HG03103 (cell line): ENCODE data around the gene COL18A1.
"Not testable (repeated sequence)": the region's sequence is repeated elsewhere in the genome, so short reads cannot be mapped to it uniquely, and the experiment has no call there.

ENCODE experiments used
- ATAC-seq: cut with Tn5 transposase; IDR thresholded peaks from one replicate; pipeline ENCODE4 v1.9.1; 2021; ENCODE audit warnings: low read depth; ENCODE audit not compliant: unreplicated experiment

COL18A1 gene

DNA sequence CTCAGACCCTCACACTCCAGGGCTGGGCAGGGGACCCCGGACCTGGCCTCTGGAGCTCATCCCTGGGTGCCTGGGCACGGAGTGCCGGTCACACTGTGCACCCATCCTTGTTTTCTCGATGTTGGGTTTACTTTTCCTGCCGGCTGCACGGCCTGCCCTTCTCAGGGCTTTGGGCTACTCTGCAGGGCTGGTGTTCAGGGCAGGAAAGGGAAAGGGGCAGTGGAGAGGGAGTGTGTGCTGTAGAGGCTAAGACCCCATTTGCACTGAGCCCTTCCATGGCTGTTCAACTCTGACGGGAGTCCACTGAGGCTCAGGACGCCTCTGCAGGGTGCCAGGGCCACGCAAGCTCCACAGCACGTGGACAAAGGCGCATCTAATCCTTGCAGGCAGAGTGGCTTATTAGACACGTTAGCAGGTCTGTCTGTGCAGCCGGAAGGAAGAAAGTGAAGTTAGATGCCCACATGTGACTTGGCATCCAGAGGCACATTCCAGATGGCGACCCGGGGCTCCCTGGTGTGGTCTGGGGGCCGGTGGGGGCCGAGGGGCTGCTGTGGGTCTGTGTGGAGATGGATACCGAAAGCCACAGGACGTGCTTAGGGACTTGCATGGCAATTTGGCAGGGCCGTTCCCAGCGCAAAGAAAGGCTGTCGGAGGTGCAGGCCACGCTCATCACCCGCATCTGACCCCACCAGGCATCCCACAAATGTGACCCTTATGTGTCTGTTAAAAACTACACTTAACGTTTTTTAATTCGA is 33.6 kb downstream of the COL18A1 start:
- no peak for ATAC-seq

- ATAC-seq, result no peak
These were observed 34.4 kb downstream of the COL18A1 start for GRCh38 chr21:45439161-45439872.

GRCh38 chr21:45439901-45440461 is 35.0 kb downstream of the COL18A1 start:
- ATAC-seq, result no peak

DNA sequence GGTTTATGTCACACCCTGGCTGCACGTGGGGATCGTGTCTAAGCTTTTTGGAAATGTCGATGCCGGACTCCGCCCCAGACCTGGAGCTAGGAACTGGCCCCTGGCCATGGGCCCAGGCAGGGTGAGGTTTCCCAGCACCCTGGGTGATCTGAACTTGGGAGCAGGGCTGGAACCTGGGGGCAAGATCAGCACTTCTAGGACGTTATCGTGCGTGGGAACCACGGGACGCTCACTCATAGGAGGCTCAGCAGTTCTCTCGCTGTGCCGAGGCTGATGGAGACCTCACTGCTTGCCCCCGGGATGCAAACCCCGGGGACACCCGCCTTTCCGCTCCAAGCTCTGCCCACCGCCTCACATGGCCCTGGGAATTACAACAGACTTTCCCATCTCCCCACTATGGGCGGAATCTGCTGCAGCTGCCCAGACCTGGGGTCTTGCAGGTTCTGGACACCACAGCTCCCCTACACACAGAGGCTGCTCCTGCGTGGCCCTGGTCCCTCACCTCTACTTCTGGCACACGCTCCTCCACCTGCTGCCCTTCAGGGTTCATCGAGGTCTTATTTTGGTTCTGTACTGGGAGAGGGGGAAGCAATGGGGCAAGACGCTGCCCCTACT is 35.9 kb downstream of the COL18A1 start:
- no peak for ATAC-seq

DNA sequence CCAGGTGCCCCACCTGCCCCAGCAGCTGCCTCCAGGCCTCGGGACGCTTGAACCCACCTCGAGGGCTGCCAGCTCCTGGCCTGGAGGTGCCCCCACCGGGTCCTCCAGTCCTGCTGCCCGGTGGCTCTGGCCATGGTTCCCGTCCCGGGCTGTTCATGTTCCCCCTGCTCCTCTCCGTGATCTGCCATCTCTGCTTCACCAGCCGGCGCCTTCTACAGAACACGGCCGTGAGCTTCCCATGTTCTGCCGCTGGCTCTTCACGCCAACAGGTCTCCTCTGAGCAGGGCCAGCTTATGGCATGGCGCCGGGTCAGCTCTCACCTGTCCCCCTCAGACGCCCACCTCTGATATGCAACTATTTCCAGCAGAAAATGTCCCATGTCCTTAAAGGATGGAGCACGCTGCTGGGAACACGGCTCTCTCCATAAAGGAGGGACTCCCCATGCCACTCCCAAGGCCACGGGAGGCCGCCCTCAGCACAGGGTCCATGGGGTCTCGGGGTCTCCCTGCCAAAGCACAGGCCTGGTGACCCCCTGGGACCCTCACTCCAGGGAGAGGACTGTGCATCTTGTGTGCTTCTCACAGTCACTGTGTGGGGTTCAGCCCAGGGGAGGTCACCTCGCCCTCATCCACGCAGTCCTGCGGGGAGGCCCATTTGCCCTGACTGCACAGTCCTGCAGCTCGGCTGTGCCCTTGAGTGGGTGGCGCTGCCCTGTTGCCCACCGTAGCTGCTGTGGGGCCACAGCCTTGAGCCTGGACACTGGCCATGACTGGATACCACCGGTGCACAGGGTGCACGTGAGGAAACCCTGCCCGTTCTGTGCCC is 36.7 kb downstream of the COL18A1 start:
- no peak for ATAC-seq

- no peak for ATAC-seq
These were observed 37.3 kb downstream of the COL18A1 start for GRCh38 chr21:45442276-45442675.

- not testable (repeated sequence) for ATAC-seq
These were observed 38.0 kb downstream of the COL18A1 start for GRCh38 chr21:45442686-45443594.

GRCh38 chr21:45443595-45444181 is 38.7 kb downstream of the COL18A1 start:
- ATAC-seq, result no peak

DNA sequence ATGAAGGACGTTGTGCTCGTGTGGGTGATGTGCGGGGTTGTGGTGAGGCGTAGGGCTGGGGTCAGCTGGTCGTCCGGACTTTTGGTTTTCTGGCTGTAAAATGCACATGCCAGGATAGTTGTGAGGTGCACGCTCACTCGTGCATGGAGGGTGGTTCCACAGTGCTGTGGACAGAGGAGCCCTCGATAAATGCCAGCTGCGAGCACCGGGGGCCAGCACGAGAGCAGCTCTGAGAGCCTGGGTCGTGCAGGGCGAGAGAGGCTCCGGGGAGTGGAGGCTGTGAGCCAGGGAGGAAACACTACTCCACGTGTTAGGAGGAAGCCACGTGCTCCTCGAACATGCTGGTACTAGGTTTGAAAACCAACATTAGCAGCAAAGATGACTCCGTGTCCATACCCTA is 39.4 kb downstream of the COL18A1 start:
- ATAC-seq, result no peak

DNA sequence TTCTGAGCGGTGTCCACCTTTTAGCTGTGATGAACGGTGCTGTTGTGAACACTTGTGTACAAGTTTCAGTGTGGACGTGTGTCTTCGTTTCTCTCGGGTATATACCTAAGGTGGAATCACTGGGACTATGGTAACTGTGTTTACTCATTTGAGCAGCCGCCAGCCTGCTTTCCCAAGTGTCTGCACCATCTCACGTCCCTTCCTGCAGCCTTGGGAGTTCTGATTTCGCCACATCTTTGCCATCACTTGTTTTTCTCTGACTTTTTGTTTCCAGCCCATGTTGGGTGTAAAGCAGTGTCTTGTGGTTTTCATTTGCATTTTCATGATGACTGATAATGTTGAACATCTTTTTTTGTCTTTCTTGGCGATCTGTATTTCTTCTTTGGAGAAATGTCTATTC is 40.4 kb downstream of the COL18A1 start:
- ATAC-seq, result no peak

DNA sequence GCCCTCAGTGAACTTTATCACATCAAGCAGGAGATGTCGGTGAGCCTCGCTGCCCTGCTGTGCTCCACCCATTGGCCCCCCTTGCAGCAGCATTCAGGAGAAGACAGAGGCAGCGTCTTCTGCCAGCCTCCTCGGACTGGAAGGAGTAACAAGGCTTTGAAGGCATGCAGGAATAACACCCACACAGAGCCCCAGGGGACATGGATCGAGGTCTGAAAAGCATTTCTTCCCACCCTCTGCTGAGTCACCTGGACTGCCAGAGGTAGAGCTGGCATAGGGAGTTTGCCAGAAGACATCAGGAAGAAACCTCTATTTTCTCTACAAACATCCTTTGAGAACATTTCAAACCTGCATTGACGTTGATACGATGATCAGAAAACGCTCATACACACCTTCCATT is 42.9 kb downstream of the COL18A1 start:
- ATAC-seq, result no peak

DNA sequence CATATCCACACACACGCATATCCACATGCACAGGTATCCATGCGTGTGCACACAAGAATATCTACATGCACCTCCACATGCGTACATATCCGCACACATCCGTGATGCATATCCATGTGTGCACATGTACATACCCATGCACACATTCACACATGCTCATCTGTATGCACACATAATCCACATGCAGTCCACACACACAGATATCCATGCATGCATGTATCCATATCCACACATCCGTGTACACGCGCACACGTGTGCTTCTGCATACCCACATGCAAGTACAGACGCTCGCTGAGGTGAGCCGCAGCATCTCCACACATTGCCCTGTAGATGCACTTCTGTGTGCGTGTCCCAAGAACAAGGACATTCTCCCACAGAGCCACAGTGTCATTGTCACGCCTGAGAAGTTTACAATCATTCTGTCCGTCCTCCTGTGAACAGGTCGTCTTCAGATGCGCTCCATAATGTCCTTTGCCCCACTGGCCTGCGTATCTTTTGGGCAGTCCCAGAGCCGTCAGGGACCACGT is 43.4 kb downstream of the COL18A1 start:
- no peak for ATAC-seq

DNA sequence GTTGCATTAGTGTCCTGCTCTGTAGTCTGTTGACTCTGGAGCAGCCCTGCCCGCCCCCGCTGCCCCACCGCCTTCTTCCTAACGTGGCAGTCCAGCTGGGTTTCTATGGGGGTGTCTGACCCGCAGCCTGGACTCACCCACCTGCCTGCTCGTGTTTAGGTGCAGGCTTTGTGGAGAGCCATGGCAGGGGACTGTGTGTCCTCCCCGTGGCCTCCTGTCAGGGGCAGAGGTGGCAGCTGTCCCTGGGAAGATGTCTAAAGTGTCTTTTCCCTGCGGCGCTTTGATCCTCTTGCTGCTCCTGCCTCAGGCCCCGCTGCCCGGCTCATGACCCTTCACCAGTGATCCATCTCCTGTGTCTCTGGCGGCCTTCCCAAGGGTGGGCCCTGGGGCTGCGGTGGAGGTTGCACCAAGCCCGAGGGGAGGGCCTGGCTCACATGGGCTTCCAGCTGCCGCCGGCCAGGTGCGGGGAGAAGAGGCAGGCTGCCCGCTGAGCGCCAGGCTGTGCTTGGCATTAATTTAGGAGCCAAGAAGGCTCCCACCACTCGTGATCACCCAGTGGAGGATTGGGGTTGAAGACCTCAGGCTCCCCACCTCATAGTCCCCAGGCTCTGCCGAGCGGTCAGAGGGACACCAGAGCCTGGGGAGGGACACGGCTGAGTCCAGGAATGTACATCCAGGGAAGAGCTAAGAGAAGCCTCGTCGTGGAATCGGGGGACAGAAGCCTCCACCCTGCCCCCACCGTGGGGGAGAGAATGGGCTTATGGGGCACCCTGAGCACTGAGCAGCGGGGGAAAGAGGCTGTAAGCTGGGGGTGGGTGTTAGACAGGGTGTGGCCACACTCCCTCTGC is 44.1 kb downstream of the COL18A1 start:
- no peak for ATAC-seq

GRCh38 chr21:45449658-45450422 is 44.9 kb downstream of the COL18A1 start:
- ATAC-seq, result no peak

- ATAC-seq, result no peak
These were observed 45.6 kb downstream of the COL18A1 start for GRCh38 chr21:45450423-45451090.

- ATAC-seq, result no peak
These were observed 46.3 kb downstream of the COL18A1 start for GRCh38 chr21:45451091-45451740.
